Breast epithelium (tissue), 4 donors: Measurements from ENCODE around the gene FCF1. TPM values are rescaled to one million over a fixed set of nuclear protein-coding genes. Genes with fewer than 3 reads are reported as not detected.
"Not testable (repeated sequence)": the region's sequence is repeated elsewhere in the genome, so short reads cannot be mapped to it uniquely, and the experiment has no call there.

Experiments
- DNase-seq, 2 donors: peaks; one replicate each; pipeline ENCODE4 v3.0.0-alpha.2; 2019; ENCODE audit warnings: low spot score in 2 of 2
- H3K27ac ChIP-seq, 2 donors: fragments of 200-600 bp; sonication (generic) in 1 of 2; one replicate each; pipeline ENCODE4 v1.5.1; 2016 to 2019; ENCODE audit warnings: mild to moderate bottlenecking in 1 of 2
- H3K27me3 ChIP-seq, 2 donors: fragments of 200-600 bp; sonication (generic) in 1 of 2; one replicate each; pipeline versions ENCODE4 v1.5.1 to v1.6.0; 2017 to 2019; ENCODE audit warnings: control low read depth in 1 of 2, mild to moderate bottlenecking in 1 of 2
- H3K36me3 ChIP-seq: fragments of 200-600 bp; one replicate; pipeline ENCODE4 v1.5.1; 2019
- H3K4me1 ChIP-seq, 2 donors: fragments of 200-600 bp; sonication (generic); one replicate each; pipeline ENCODE4 v1.5.1; 2016 to 2019; ENCODE audit warnings: control low read depth in 1 of 2
- H3K4me3 ChIP-seq, 3 donors: fragments of 200-600 bp; sonication (generic); 1 replicate in 2 of 3; 2 replicates in 1 of 3; pipeline ENCODE4 v1.5.1; 2016 to 2019; ENCODE audit warnings: mild to moderate bottlenecking in 3 of 3, moderate library complexity in 2 of 3
- H3K9me3 ChIP-seq, 2 donors: fragments of 200-600 bp; sonication (generic) in 1 of 2; one replicate each; pipeline ENCODE4 v1.5.1; 2016 to 2019; ENCODE audit warnings: control low read depth in 1 of 2
- CTCF ChIP-seq, 3 donors: fragments of 450-650 bp; IDR thresholded peaks; one replicate each; pipeline ENCODE4 v1.5.1; 2016 to 2017; ENCODE audit warnings: antibody characterized with exemption in 3 of 3, mild to moderate bottlenecking in 3 of 3, moderate library complexity in 3 of 3
- POLR2A ChIP-seq: fragments of 450-650 bp; IDR thresholded peaks from one replicate; pipeline ENCODE4 v1.6.1; 2016; ENCODE audit warnings: antibody characterized with exemption, mild to moderate bottlenecking, moderate library complexity
- POLR2AphosphoS5 ChIP-seq, 3 donors: sonication (generic); formaldehyde crosslinking; IDR thresholded peaks; one replicate each; pipeline ENCODE4 v1.6.1; 2017; ENCODE audit warnings: antibody characterized with exemption in 3 of 3
- intact Hi-C: fragments of 100-400 bp; cut with DNase I; formaldehyde crosslinking; loops from one replicate; pipeline ENCODE4 v1.15.1; 2023; ENCODE audit warnings: low total_unique reads
- total RNA-seq, 3 donors: library from RNA; depleted of rRNA; stranded (reverse); fragments of >200 nt; gene quantifications; one replicate each; pipeline ENCODE4 v1.1.0, GENCODE V29; 2016

Gene FCF1
- total RNA-seq, 3 donors from 2014 or later = 29.4 to 34.6 (median 33.8) TPM

GRCh38 chr14:74754899-74755298, 42.0 kb downstream of the FCF1 start:
- no peaks in the 10 kb centered on the region for H3K9me3 ChIP-seq
- DNase-seq = no peak
- no peaks in the 10 kb centered on the region for H3K4me1 ChIP-seq
- H3K36me3 ChIP-seq = no peaks in the 10 kb centered on the region
- no peak overlapping the region for H3K27ac ChIP-seq
- no peaks in the 10 kb centered on the region for H3K27me3 ChIP-seq
- TF ChIP-seq POLR2A = no peak
- TF ChIP-seq CTCF (IDR thresholded peaks at IDR 0.05) = no peak
- TF ChIP-seq POLR2AphosphoS5 (IDR thresholded peaks at IDR 0.05) = no peak
- intact Hi-C loops = no loop called here
- H3K4me3 ChIP-seq = no peak overlapping the region

DNA sequence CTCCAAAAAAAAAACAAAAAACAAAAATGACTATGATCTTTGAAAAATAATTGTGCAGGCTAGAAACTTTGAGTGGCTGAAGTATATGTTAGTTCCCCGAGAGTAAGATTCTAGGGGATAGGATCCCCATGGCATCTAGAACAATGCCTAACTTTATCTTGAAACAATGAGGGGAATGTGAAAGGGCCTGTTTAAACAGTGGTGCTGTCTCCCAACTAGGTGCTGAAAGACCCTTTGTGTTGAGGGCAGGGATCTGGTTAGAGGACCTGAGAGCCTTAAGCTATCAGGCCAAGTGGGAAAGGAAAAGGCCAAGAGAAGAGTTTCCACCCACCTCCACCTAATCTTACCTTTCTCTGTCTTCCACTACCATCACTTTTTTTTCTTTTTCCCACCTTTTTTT, 43.4 kb downstream of the FCF1 start:
- H3K27me3 ChIP-seq = no peaks in the 10 kb centered on the region
- no peak overlapping the region for H3K4me3 ChIP-seq
- no peaks in the 10 kb centered on the region for H3K9me3 ChIP-seq
- TF ChIP-seq POLR2A (no peak), POLR2AphosphoS5 (IDR thresholded peaks at IDR 0.05) (no peak), CTCF (IDR thresholded peaks at IDR 0.05) (no peak)
- DNase-seq = no peak
- no peaks in the 10 kb centered on the region for H3K36me3 ChIP-seq
- no peak overlapping the region for H3K27ac ChIP-seq
- intact Hi-C loops = no loop called here
- no peaks in the 10 kb centered on the region for H3K4me1 ChIP-seq

GRCh38 chr14:74758505-74758904, 45.6 kb downstream of the FCF1 start:
- H3K27me3 ChIP-seq, H3K4me1 ChIP-seq: not testable (repeated sequence)

DNA sequence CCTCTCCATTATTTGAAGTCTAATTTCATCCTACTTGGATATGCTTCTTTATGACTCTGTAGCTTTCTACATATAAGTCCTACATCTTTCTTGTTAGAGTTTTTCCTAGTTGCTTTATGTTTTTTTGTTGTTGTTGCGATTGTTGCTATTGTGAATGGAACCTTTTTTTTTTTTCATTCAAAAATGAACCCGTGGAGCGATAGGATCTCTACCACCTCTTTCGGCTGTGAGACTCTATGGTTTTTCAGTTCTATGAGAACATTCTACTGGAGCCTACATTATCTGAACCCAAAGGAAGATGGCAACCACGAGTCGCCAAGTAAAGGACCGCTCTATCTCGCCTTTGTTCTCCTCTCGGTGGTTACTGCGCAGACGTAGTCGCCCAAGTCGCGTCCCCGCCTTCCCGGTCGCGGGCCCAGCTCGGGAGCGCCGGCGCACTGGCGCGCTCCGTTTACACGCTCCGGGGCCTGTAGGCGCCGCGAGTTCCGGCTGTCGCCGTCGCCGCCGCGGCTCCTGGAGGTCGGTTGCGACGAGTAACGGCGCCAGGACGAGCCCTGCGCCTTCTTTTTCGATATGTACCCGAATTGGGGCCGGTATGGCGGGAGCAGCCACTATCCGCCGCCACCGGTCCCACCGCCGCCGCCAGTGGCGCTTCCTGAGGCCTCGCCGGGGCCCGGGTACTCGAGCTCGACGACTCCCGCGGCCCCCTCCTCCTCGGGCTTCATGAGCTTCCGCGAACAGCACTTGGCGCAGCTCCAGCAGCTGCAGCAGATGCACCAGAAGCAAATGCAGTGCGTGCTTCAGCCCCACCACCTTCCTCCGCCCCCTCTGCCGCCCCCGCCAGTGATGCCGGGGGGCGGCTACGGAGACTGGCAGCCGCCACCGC, 50.2 kb downstream of the FCF1 start, which contains the start of gene YLPM1:
Gene YLPM1, plus strand, starts transcription at position 400 of the 886 bp plus-strand sequence. Its CDS starts 174 bp downstream, at position 574.
- peak within 1 kb of the TSS; percentile 77 to 99 (median 97) for H3K4me3 ChIP-seq
- H3K4me1 ChIP-seq = no peaks in the 10 kb centered on the region
- peak; percentile 86 to 87 for DNase-seq
- TF ChIP-seq CTCF (IDR thresholded peaks at IDR 0.05) = peak in 1 of 3 donors; percentile 22
- TF ChIP-seq POLR2AphosphoS5 (IDR thresholded peaks at IDR 0.05) = peak; percentile 75 to 89 (median 87)
- peak; percentile 75 for TF ChIP-seq POLR2A
- no peaks in the 10 kb centered on the region for H3K9me3 ChIP-seq
- H3K27me3 ChIP-seq = no peaks in the 10 kb centered on the region
- peak within 1 kb of the TSS; percentile 93 to 95 for H3K27ac ChIP-seq
- no peaks in the 10 kb centered on the region for H3K36me3 ChIP-seq
- intact Hi-C loops = no loop called here

More at GRCh38 chr14:74758505-74758904, 45.6 kb downstream of the FCF1 start:
- H3K9me3 ChIP-seq, H3K4me3 ChIP-seq, intact Hi-C loops, H3K27ac ChIP-seq, H3K36me3 ChIP-seq, DNase-seq: not testable (repeated sequence)

GRCh38 chr14:74763803-74764531, 51.0 kb downstream of the FCF1 start:
- H3K36me3 ChIP-seq = no peaks in the 10 kb centered on the region

More at GRCh38 chr14:74763803-74764531, 51.0 kb downstream of the FCF1 start:
- intact Hi-C loops = no loop called here
- Histone ChIP-seq H3K9me3 (no peaks in the 10 kb centered on the region), H3K4me3 (peak overlapping the region; percentile 77 to 99 (median 97)), H3K4me1 (no peaks in the 10 kb centered on the region), H3K27me3 (no peaks in the 10 kb centered on the region), H3K27ac (peak overlapping the region; percentile 93 to 95)
- TF ChIP-seq POLR2A (no peak), POLR2AphosphoS5 (IDR thresholded peaks at IDR 0.05) (no peak), CTCF (IDR thresholded peaks at IDR 0.05) (no peak)
- no peak for DNase-seq
